GM21717 (cell line): ENCODE measurements around the gene INPP1.
"Not testable (repeated sequence)": the region's sequence is repeated elsewhere in the genome, so short reads cannot be mapped to it uniquely, and the experiment has no call there.

ENCODE experiments used
- ATAC-seq: cut with Tn5 transposase; IDR thresholded peaks from one replicate; pipeline ENCODE4 v1.9.1; 2021; ENCODE audit warnings: mild to moderate bottlenecking, moderate library complexity; ENCODE audit not compliant: unreplicated experiment

INPP1 gene

GRCh38 chr2:190333395-190333794 is 10.0 kb upstream of the INPP1 start:
- ATAC-seq = no peak

GRCh38 chr2:190333928-190334327 is 9.5 kb upstream of the INPP1 start:
- ATAC-seq = no peak

GRCh38 chr2:190334479-190335224 is 8.7 kb upstream of the INPP1 start:
- no peak for ATAC-seq

GRCh38 chr2:190335225-190335559 is 8.2 kb upstream of the INPP1 start:
- no peak for ATAC-seq

GRCh38 chr2:190335584-190335983 is 7.8 kb upstream of the INPP1 start:
- ATAC-seq = not testable (repeated sequence)

GRCh38 chr2:190336420-190336819 is 7.0 kb upstream of the INPP1 start:
- no peak for ATAC-seq

- ATAC-seq = no peak
Measured at GRCh38 chr2:190338453-190338852, 4.9 kb upstream of the INPP1 start.

GRCh38 chr2:190339394-190339793 is 4.0 kb upstream of the INPP1 start:
- no peak for ATAC-seq

GRCh38 chr2:190340369-190340768 is 3.0 kb upstream of the INPP1 start:
- ATAC-seq = no peak

- no peak for ATAC-seq
Measured at GRCh38 chr2:190342611-190343010, 778 bp upstream of the INPP1 start.

- peak; percentile 48 for ATAC-seq
Measured at GRCh38 chr2:190343089-190343535, 277 bp upstream of the INPP1 start.

GRCh38 chr2:190344276-190344827 is 963 bp downstream of the INPP1 start:
- ATAC-seq = peak; percentile 78

GRCh38 chr2:190350371-190350770 is 7.0 kb downstream of the INPP1 start:
- no peak for ATAC-seq

GRCh38 chr2:190351955-190352354 is 8.6 kb downstream of the INPP1 start:
- ATAC-seq = no peak

GRCh38 chr2:190352668-190353536 is 9.5 kb downstream of the INPP1 start:
- ATAC-seq = no peak

- ATAC-seq = no peak
Measured at GRCh38 chr2:190353537-190353899, 10.1 kb downstream of the INPP1 start.

GRCh38 chr2:190354003-190354690 is 10.8 kb downstream of the INPP1 start:
- ATAC-seq = no peak

GRCh38 chr2:190355968-190356644 is 12.7 kb downstream of the INPP1 start:
- no peak for ATAC-seq

- ATAC-seq = no peak
Measured at GRCh38 chr2:190357600-190357999, 14.2 kb downstream of the INPP1 start.

GRCh38 chr2:190358655-190359448 is 15.5 kb downstream of the INPP1 start:
- ATAC-seq = not testable (repeated sequence)
